Adrenal gland (tissue), 12 donors: Measurements from ENCODE around the gene DTD2. TPM values are rescaled to one million over a fixed set of nuclear protein-coding genes. Genes with fewer than 3 reads are reported as not detected.

Source experiments
- DNase-seq, 7 donors: peaks; one replicate each; pipeline ENCODE4 v3.0.0-alpha.2; 2019 to 2020
- H3K27ac ChIP-seq, 5 donors: fragments of 200-600 bp; sonication (generic) in 4 of 5; 1 replicate in 3 of 5; 2 replicates in 2 of 5; pipeline versions ENCODE4 v1.5.1 to v1.8.0; 2016 to 2020; ENCODE audit warnings: mild to moderate bottlenecking in 1 of 5
- H3K27me3 ChIP-seq: fragments of 200-600 bp; 2 replicates; pipeline ENCODE4 v1.8.0; 2021
- H3K36me3 ChIP-seq, 2 donors: fragments of 200-600 bp; replicated peaks in 1 of 2; 1 replicate in 1 of 2; 2 replicates in 1 of 2; pipeline versions ENCODE4 v1.5.1 to v1.8.0; 2018 to 2022
- H3K4me1 ChIP-seq, 2 donors: fragments of 200-600 bp; replicated peaks in 1 of 2; 1 replicate in 1 of 2; 2 replicates in 1 of 2; pipeline versions ENCODE4 v1.5.1 to v1.8.0; 2018 to 2021
- H3K4me3 ChIP-seq, 4 donors: fragments of 200-600 bp; sonication (generic) in 3 of 4; one replicate each; pipeline ENCODE4 v1.5.1; 2016 to 2018
- H3K9me3 ChIP-seq, 3 donors: fragments of 200-600 bp; sonication (generic) in 1 of 3; replicated peaks in 1 of 3; 1 replicate in 2 of 3; 2 replicates in 1 of 3; pipeline versions ENCODE4 v1.5.1 to v1.8.0; 2016 to 2021
- POLR2A ChIP-seq, 2 donors: fragments of 450-650 bp; IDR thresholded peaks; one replicate each; pipeline ENCODE4 v1.6.1; 2017; ENCODE audit warnings: antibody characterized with exemption in 2 of 2, mild to moderate bottlenecking in 2 of 2, moderate library complexity in 1 of 2
- WGBS, 4 donors: extraction: QIAGEN DNeasy Blood & Tissue Kit in 2 of 4; methylation state at CpG; one replicate each; pipeline versions ENCODE4 v1.1.5 to v1.1.7; 2013 to 2017; 5-methylcytosine and 5-hydroxymethylcytosine counted together
- intact Hi-C, 2 donors: fragments of 100-400 bp; cut with DNase I; formaldehyde crosslinking; loops; one replicate each; pipeline versions ENCODE4 v1.14.1 to v1.15.0; 2022 to 2023
- polyA plus RNA-seq, 3 donors: library from polyadenylated mRNA; stranded (reverse); fragments of 200-250 nt in 2 of 3; fragments of 350-450 nt in 1 of 3; fragmentation: Illumina TruSeq in 1 of 3; extraction: RNeasy Lipid Tissue Mini Kit (QIAGEN cat#74804) in 1 of 3; gene quantifications; one replicate each; pipeline ENCODE4 v1.2.3, GENCODE V29; 2013 to 2014
- total RNA-seq, 9 donors: library from RNA; depleted of rRNA in 4 of 9; stranded (reverse); fragments of >200 nt in 4 of 9; fragments of 120-200 nt in 1 of 9; fragmentation: NEBNext Ultra II Directional in 1 of 9; extraction: Animal tissue kit (Norgen Biotek cat#: 25700) in 1 of 9; gene quantifications; one replicate each; pipeline versions ENCODE4 v1.1.0 to v1.2.4, GENCODE V29; 2013 to 2023
- TF ChIP-seq, protein P1 (sequence below), 6 experiments: fragments of 450-650 bp in 4 of 6; fragments of 200-600 bp in 2 of 6; sonication (generic) in 1 of 6; IDR thresholded peaks; 1 replicate in 5 of 6; 2 replicates in 1 of 6; pipeline versions ENCODE4 v1.5.1 to v1.8.0; 2016 to 2021; ENCODE audit warnings: antibody characterized with exemption in 6 of 6, mild to moderate bottlenecking in 2 of 6, moderate library complexity in 1 of 6
- donor health status: healthy with polysubstance abuse.
- donor health status: Bipolar disorder and iron deficiency.
- donor health status: DM: yes; HTN: yes; CAD: no.
- donor health status: DM: no; HTN: no; CAD: no.
- donor health status: DM: no; HTN: no; CAD: no.
- donor health status: DM: yes; HTN: yes; CAD: no.

Gene DTD2
- total and polyA plus RNA-seq, 12 donors = 6.0 to 50.1 (median 25.0) TPM

DNA sequence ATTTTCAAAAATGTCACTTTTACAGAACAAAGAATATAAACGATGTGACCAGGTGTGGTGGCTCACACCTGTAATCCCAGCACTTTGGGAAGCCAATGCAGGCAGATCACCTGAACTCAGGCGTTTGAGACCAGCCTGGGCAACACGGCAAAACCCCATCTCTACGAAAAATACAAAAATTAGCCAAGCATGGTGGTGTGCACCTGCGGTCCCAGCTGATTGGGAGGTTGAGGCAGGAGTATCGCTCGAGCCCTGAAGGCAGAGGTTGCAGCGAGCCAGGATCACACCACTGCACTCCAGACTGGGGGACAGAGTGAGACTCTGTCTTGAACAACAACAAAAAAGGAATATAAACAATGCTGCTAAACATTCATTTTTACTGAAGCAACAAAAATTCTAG, 52.2 kb downstream of the DTD2 start:
- Histone ChIP-seq H3K36me3 (peaks cover 0 to 12% of the 10 kb centered on the region in 2 donors), H3K27me3 (no peaks in the 10 kb centered on the region), H3K4me3 (no peak overlapping the region), H3K27ac (no peak overlapping the region), H3K9me3 (no peaks in the 10 kb centered on the region), H3K4me1 (peaks cover 0 to 8% of the 10 kb centered on the region in 2 donors)
- WGBS, 4 donors = 95 to 98% (median 96%) methylated on average over 8 of the region's 8 CpGs
- DNase-seq = no peak
- intact Hi-C loops = no loop called here
- TF ChIP-seq POLR2A (IDR thresholded peaks at IDR 0.05) = no peak
- TF ChIP-seq, protein P1, sequence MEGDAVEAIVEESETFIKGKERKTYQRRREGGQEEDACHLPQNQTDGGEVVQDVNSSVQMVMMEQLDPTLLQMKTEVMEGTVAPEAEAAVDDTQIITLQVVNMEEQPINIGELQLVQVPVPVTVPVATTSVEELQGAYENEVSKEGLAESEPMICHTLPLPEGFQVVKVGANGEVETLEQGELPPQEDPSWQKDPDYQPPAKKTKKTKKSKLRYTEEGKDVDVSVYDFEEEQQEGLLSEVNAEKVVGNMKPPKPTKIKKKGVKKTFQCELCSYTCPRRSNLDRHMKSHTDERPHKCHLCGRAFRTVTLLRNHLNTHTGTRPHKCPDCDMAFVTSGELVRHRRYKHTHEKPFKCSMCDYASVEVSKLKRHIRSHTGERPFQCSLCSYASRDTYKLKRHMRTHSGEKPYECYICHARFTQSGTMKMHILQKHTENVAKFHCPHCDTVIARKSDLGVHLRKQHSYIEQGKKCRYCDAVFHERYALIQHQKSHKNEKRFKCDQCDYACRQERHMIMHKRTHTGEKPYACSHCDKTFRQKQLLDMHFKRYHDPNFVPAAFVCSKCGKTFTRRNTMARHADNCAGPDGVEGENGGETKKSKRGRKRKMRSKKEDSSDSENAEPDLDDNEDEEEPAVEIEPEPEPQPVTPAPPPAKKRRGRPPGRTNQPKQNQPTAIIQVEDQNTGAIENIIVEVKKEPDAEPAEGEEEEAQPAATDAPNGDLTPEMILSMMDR (IDR thresholded peaks at IDR 0.05) = no peak

DNA sequence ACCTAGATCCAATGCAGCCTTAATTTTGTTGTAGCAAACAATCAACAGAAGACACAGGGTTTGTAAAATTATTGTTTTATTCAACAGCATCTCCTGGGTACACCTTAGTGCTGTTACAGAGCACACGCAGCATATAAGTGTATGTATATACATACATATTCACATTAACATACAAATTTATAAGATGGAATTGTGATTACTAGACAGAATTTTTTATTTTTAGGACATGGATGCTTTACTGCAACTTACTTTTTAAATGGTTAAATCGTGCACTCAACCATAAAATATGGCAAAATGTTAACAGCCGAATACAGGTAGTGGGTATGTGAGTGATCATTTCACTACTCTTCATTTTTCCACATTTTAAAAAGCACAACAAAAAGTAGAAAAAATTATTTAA, 53.6 kb downstream of the DTD2 start:
- Histone ChIP-seq H3K27ac (no peak overlapping the region), H3K4me1 (peaks cover 0 to 3% of the 10 kb centered on the region in 2 donors), H3K36me3 (peaks cover 0 to 12% of the 10 kb centered on the region in 2 donors), H3K9me3 (no peaks in the 10 kb centered on the region), H3K27me3 (no peaks in the 10 kb centered on the region), H3K4me3 (no peak overlapping the region)
- no peak for DNase-seq
- intact Hi-C loops = no loop called here
- WGBS, 4 donors = 94 to 97% (median 96%) methylated on average over 3 of the region's 3 CpGs
- no peak for TF ChIP-seq POLR2A (IDR thresholded peaks at IDR 0.05)

DNA sequence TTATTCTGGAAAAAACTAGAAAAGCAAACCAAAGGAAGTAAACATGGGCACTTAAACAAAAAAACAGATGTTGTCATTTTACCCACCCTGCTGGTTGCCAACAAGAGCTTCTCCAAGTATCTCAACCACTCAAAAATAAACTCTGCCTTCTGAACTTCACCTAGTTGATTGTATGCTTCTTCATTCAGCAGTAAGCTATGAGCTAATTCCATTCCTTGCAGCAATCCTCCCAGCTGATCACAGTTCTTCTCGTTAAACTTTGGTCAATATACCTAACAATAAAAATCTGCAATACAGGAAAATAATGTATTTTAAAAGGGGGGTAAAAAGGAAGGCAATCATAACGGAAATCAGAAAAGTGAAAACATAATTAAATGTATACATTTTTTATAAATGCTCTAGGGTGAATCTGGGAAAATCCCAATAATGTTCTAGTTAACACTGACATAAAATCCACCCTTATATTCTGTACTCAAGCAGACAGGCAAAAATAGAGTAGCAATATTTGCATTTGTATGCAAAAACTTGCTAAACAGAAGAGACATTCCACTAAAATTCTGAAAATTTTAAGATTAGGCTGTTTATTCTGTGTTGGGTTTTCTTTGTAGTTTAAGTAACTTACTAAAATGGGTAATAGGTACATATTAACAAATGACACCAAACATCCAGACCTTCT, 54.4 kb downstream of the DTD2 start:
- no peak for DNase-seq
- Histone ChIP-seq H3K9me3 (no peaks in the 10 kb centered on the region), H3K36me3 (peaks cover 0 to 19% of the 10 kb centered on the region in 2 donors), H3K4me3 (no peak overlapping the region), H3K27me3 (no peaks in the 10 kb centered on the region), H3K4me1 (peaks cover 0 to 3% of the 10 kb centered on the region in 2 donors), H3K27ac (no peak overlapping the region)
- TF ChIP-seq, protein P1 (IDR thresholded peaks at IDR 0.05) = no peak
- no peak for TF ChIP-seq POLR2A (IDR thresholded peaks at IDR 0.05)
- intact Hi-C loops = no loop called here
- WGBS, 4 donors = 85 to 95% (median 90%) methylated on average over 2 of the region's 2 CpGs

DNA sequence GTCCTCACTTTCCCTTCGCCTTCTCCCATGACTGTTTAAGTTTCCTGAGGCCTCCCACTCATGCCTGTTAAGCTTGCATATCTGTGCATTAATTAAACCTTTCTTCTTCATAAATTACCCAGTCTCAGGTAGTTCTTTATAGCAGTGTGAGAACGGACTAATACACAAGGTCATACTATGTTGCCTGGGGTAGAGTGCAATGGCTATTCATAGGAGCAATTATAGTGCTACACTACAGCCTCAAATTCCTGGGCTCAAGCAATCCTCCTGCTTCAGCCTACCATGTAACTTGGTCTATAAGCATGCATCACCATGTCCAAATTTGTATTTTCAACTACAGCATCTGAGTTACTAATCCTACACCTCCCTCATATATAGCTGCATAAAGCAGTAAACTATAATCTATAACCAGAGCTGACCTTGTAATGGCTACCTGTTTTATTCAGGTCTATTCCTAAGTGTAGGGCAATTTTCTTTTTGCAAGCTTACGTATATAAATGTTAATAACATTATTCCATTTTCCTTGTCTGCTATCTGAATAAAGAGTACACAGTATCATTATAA, 55.9 kb downstream of the DTD2 start:
- intact Hi-C loops = no loop called here
- WGBS, 4 donors = 87 to 99% (median 92%) methylated on average over 3 of the region's 3 CpGs

More for the DNA sequence above, 55.9 kb downstream of the DTD2 start:
- H3K4me3 ChIP-seq = no peak overlapping the region
- no peak for TF ChIP-seq POLR2A (IDR thresholded peaks at IDR 0.05)
- TF ChIP-seq, protein P1 (IDR thresholded peaks at IDR 0.05) = no peak
- DNase-seq = no peak
- peaks cover 0 to 3% of the 10 kb centered on the region in 2 donors for H3K4me1 ChIP-seq
- peaks cover 0 to 23% of the 10 kb centered on the region in 2 donors for H3K36me3 ChIP-seq
- no peaks in the 10 kb centered on the region for H3K9me3 ChIP-seq
- no peaks in the 10 kb centered on the region for H3K27me3 ChIP-seq
- H3K27ac ChIP-seq = no peak overlapping the region
